SW480 (cell line): ENCODE data around the gene TMEM127.
A peak's percentile ranks its signal among the peaks of the same experiment; 100 is the strongest.
"Not testable (repeated sequence)": the region's sequence is repeated elsewhere in the genome, so short reads cannot be mapped to it uniquely, and the experiment has no call there.

Experiments used
- DNase-seq: peaks from one replicate; pipeline ENCODE4 v3.0.0-alpha.2; 2016; ENCODE audit warnings: low spot score

TMEM127 gene, protein sequence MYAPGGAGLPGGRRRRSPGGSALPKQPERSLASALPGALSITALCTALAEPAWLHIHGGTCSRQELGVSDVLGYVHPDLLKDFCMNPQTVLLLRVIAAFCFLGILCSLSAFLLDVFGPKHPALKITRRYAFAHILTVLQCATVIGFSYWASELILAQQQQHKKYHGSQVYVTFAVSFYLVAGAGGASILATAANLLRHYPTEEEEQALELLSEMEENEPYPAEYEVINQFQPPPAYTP

GRCh38 chr2:96265840-96266679 lies at the start of gene TMEM127, which contains the start of gene CIAO1:
TSS of gene TMEM127 (minus strand) at chr2:96265997. CDS start at chr2:96265381, 616 bp downstream.
TSS of gene CIAO1 (plus strand) at chr2:96266225. CDS start at chr2:96266351, 126 bp downstream.
- peak; percentile 99 for DNase-seq

DNA sequence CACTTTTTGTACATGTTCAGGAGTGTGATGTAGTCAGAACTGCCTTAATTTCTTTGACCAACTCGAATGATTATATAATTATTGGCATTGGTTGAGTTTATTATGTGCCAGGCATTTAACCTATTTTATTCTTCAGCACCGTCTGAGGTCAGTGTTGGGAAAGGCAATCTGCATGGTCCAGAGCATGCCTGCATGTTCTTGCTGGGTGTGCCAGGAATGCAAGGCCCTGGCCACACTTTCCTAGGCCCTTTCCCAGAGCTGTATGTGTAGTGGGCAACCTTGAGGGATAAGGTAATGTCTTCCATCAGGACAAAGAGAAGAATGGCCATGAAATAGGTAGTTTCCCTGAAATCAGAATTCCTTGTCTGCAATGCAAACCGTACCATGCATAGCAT lies 49.2 kb upstream of the TMEM127 start:
- no peak for DNase-seq

DNA sequence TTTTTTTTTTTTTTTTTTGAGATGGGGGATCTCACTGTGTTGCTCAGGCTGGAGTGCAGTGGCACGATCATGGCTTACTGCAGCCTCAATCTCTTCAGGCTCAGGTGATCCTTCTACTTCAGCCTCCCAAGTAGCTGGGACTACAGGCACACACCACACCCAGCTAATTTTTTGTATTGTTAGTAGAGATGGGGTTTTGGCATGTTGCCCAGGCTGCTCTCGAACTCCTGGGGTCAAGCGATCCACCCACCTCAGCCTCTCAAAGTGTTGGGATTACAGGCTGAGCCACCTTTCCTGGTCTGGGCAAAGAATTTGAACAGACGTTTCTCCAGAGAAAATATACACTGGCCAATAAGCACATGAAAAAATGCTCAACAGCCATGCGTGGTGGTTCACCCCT lies 42.5 kb upstream of the TMEM127 start:
- no peak for DNase-seq

DNA sequence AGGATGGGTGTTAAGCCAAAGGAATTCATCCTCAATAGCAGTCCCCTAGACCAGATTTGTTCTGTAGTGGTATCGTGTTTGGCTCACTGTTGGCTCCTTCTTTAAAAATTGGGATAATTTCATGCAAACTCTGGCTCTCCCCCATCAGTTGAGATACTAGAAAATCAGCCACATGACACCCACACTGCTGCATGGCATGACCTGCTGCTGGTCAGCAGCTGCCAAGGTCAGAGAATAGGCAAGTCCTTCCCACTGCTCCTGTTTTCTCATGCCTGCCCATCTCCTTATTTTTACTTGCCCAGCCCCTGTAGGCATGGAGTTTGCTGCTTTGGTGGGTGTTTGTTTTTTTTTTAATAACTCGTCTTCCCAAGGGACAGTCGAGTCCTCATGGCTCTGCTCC lies 40.6 kb upstream of the TMEM127 start:
- DNase-seq, result no peak

DNA sequence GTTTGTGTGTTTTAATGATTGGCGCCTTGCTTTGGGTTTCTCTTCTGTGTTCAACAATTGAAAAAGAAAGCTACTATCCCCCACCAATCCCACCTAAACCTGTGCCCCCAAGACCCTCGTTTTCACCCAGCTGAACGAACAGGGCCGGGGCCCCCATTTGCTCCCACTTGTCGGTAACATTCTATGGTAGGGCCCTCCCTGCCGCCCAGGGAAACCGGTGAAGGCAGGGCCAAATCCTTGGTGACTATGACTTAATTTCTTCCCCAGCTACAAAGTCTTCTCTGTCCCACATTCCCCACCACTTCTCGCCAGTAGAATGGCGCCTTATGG lies 40.1 kb upstream of the TMEM127 start:
- no peak for DNase-seq

- DNase-seq, result peak; percentile 93
Observed at GRCh38 chr2:96305091-96305978, 39.5 kb upstream of the TMEM127 start, which contains the start of gene SNRNP200. TSS of gene SNRNP200 (minus strand) at chr2:96305546. CDS start at chr2:96305437, 109 bp downstream.

DNA sequence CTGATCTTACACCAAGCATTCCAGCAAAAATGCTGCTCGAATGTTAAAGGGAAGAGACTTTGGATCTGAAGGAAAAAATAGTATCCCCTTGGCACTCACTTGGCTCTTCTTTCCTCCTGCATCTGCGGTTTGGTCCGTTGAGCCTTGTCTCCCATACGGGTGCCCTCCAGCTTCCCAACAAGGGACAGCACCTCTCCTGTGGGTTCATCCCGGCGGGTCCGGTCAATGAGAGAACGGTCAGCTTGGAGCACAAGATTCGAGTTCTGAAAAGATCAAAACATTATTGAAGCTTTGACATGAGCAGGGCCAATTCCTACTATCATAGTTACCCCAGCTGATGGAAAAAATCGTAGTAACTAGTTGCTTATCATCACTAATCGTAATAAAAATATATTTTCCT lies 38.8 kb upstream of the TMEM127 start:
- no peak for DNase-seq

GRCh38 chr2:96301865-96302264 lies 36.1 kb upstream of the TMEM127 start:
- no peak for DNase-seq

DNA sequence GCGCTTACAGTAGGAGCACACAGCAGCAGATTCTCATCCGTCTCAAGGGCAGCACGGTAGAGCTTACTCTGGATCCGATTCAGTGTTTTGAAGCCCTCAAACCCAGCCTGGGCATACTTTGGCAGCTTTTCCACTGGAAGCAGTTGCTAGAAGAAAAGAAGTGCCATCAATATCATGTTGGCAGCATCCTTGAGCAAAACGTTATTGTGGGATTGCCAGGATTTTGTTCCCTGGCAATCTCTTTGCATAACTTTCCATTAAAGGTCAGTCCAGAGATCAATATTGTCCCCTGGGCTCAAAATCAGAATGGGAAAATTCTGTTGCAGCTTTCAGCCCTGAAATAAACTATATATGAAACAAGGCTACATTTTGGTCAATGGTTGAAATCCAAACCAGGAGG lies 31.1 kb upstream of the TMEM127 start:
- no peak for DNase-seq

- DNase-seq, result not testable (repeated sequence)
Observed at GRCh38 chr2:96294271-96294670, 28.5 kb upstream of the TMEM127 start.

DNA sequence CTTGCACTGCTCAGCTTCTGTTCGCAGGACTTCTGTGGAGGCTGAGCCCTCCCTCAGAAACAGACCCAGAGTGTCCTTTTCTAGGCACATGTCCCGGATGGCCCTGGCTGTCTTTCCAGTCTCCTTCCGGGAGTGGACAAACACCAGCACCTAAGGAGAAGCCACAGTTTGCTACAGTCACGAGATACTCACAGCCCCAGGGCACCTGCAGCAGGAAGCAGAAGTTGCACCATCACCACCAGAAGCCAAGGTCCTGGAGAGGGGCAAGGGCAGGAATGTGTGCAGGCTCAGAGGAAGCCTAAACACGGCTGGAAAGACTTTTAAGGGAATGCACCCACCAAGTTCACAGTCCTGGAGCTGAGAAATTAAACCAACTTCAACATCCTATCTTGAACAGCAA lies 26.0 kb upstream of the TMEM127 start:
- DNase-seq, result no peak

DNA sequence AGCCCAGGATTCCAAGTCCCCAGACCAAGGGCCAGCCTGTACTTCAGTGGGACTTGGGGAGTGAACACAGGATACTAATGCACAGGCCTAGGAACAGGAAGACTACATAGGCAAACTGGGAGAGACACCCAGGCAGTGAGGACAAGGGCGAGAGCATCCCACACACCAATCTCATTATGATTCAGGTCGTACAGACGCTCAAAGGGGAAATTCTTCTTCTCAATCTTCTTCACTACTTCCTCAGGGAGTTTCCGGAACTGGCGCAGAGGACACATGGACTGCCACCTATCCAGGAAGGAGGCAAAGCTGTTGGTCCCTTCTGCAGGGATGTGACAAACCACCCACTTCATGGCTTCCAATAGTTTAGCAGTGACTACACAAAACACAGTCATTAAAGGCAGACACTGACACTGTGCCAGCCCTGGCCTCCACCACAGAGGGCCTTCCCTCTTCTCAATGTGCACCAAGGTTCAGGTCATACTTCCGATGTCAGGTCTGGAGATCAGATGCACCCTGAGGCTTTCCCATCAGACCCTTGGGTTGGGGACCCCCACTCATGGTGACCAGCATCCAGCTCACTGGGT lies 21.6 kb upstream of the TMEM127 start:
- no peak for DNase-seq

GRCh38 chr2:96276787-96277499 lies 11.1 kb upstream of the TMEM127 start:
- DNase-seq, result no peak

DNA sequence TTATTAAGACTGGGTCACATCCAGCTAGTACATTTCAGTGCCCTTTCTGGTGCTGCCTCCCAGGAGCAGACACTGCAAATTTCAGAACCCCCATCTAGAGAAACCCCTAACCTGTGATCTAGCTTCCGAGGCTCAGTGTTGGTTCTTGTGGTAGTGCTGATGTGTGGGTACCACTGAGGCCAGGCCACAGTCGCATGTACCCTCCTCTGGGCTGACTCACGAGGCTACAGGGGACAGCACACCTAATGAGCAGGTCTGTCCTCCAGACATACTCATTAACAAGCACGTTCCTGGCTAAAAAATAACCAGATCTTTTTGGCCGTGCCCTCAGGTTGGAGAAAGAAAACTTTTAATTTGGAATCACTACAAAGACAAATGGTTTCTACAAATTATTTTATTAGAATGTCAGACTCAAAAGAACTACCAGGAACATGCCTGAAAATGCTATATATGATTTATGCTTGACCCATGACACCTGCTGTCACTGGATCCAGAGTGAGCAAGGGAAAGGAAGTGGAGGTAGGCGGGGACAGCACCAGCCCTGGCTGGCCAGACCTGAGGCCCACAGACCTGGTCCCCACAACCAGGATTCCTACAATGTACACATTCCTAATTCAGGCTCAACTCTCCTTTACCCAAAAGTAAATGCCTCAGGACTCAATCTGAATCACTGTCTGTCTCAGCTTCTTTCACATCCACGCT lies 8.7 kb upstream of the TMEM127 start:
- DNase-seq, result no peak

GRCh38 chr2:96273763-96274162 lies 8.0 kb upstream of the TMEM127 start:
- no peak for DNase-seq

DNA sequence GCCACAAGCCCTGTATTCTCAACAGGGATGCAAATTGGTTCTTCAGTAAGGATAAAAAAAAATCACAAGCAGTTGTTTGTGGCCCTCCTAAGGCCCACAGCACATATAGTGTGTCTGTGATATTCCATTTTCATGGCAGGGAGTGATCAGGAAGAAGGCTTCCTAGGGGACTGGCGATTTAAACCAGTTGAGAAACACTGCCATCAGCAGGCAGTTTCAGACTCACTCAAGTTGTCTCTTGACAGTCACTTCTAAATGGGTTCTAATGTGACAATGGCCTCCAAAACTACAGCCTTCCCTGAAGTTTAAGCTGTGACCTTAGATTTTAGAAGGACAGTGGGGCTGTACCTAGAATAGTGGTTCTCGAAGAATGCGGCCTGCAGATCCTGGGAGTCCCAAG lies 6.2 kb upstream of the TMEM127 start:
- DNase-seq, result peak; percentile 17

GRCh38 chr2:96267159-96267971 lies 1.6 kb upstream of the TMEM127 start:
- peak; percentile 60 for DNase-seq

GRCh38 chr2:96265349-96265839 lies 403 bp downstream of the TMEM127 start:
- DNase-seq, result peak; percentile 23

- peak; percentile 62 for DNase-seq
Observed at GRCh38 chr2:96264656-96265348, 995 bp downstream of the TMEM127 start.
